HG03457 (cell line): ENCODE data around the gene NXNL1.

Experiments used
- ATAC-seq: cut with Tn5 transposase; IDR thresholded peaks from one replicate; pipeline ENCODE4 v1.9.1; 2021; ENCODE audit warnings: moderate number of reproducible peaks; ENCODE audit not compliant: unreplicated experiment

NXNL1 gene

DNA sequence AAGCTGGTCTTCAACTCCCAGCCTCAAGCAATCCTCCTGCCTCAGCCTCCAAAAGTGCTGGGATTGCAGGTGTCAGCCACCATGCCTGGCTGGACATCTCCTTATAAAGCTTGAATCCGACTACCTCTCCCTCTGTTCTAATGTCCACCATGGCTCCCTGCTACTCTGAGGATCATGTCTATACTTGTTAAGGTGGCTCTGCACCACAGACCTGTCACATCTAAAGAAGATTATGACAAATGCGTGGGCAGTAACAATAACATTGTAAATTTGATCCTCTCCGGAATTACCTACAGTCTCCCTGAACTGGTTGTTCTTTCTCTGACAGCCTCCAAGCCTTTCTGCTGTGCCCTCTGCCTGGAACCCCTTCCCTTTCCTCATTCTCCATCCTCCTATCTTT lies 1.8 kb downstream of the NXNL1 start:
- ATAC-seq = no peak

DNA sequence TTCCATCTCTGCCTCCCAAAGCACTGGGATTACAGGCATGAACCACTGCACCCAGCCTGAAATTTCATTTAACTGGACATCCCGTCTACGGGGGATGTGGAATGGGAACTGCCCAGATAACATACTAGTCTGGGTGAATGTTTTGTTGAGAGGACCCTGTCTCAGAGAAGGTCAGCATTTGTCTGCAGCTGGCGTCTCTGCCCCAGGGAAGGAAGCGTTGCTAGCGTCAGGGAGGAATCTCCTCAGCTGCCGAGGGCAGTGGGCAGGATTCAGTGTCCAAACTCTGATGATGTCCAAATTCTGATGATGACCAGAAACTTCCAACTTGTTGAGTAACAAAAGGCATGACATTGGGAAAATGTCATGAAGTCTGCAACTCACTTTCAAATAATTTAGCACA lies 3.1 kb downstream of the NXNL1 start:
- no peak for ATAC-seq

DNA sequence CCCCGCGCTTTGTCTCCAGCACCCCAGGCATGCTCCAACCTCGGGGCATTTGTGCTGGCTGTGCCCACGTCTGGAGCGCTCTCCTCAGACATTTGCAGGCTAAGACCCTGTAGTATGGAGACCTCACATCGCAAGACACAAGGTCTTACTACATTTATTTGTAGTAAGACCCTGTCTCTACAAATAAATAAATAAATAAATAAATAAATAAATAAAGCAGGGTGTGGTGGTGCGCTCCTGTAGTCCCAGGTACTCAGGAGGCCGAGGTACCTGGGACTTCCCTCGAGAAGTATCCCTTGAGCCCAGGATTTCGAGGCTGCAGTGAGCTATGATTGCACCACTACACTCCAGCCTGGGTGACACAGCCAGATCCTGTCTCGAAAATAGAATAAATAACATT lies 4.6 kb downstream of the NXNL1 start:
- ATAC-seq = no peak

DNA sequence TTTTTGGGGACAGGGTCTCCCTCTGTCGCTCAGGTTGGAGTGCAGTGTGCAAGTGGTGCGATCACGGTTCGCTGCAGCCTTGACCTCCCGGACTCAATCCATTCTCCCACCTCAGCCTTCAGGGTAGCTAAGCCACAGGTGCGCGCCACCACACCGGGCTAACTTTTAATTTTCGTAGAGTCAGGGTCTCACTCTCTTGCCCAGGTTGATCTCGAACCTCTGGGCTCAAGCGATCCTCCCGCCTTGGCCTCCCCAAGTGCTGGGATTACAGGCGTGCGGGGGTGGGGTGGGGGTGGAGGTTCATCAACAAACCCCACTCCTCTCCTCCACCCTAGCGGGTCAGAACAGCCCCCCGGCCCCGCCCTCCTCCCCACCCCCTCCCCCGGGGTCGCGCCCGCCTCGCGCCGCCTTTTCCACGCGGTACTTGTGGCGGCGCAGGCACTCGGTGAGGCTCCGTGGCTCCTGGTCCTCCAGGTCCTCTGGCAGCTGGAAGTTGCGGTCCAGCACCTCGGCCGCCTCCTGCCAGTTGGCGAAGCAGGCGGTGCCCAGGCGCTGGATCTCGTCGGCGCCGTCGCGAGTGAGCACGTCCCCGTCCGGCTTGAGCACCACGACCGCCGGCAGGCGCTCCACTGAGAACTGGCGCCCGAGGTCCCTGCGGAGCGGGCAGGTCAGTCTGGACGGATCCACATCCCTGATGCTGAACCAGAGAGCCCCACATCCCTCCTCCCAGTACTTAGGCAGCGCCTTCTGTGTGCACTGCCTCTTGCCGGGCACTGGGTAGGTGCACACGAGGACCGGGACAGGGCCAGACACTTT lies 5.2 kb downstream of the NXNL1 start:
- no peak for ATAC-seq

DNA sequence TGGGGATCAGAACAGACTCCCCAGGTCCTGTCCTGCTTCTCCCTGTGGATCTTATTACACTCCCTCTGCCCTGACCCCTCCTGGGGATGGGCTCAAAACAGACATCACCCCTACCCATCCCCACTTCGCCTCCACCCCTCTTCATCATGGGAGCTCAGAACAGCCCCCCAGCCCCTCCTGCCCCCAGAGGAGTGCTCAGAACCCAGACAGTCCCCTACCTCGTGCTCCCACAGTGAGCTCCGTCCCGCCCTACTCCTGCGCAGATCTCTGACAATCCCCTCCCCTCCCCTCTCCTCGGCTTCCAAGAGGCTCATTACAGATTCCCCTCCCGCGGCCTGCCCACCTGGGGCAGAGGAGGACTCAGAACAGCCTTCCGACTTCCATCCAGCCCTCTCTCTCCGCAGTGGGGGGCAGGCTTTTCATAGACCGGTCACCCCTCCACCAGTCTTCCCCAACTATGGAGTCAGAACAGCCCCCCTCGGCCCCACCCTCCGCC lies 6.1 kb downstream of the NXNL1 start:
- ATAC-seq = no peak

DNA sequence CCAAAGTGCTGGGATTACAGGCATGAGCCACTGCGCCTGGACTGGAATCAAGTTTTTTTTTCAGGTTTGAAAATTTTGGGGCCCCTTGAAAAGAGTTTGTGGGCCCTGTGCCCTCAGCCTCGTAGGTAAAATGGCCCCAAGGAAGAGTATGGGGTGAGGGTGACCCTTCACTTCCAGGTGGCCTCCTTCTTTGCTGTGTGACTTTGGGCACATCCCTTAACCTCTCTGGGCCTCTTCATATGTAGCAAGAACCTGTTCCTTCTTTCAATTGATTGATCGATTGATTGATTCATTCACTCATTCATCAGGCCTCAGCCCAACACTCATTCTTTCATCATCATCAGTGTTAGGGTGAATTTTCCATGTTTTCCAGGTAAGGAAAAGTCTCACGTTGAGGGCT lies 8.9 kb downstream of the NXNL1 start:
- ATAC-seq = no peak

DNA sequence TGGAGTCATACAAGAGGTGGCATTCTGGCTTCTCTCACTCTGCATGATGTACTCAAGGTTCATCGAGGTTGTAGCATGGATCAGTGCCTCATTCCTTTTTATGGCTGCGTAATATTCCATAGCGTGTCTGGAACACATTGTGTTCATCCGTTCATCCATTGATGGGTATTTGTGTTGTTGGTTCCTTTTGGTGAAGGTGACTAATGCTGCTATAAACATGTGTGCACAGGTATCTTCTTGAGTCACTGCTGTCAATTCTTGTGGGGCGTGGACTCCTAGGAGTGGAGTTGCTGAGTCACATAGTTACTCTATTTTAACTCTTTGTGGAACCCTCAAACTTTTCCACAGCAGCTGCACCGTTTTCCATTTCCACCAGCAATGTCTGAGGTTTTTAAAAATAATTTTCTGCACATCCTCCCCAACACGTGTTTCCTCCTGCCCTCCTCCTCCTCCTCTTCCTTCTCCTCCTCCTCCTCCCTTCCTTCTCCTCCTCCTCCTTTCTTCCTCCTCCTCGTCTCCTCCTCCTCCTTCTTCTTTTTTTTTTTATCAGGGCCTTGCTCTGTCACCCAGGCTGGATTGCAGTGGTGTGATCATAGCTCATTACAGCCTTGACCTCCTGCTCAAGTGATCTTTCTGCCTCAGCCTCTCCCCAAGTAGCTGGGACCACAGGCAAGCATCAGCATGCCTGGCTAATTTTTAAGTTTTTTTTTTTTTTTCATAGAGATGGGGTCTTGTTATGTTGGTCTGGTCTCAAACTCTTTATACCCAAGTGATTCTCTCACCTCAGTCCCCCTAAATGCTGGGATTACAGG lies 10.3 kb downstream of the NXNL1 start:
- no peak for ATAC-seq

DNA sequence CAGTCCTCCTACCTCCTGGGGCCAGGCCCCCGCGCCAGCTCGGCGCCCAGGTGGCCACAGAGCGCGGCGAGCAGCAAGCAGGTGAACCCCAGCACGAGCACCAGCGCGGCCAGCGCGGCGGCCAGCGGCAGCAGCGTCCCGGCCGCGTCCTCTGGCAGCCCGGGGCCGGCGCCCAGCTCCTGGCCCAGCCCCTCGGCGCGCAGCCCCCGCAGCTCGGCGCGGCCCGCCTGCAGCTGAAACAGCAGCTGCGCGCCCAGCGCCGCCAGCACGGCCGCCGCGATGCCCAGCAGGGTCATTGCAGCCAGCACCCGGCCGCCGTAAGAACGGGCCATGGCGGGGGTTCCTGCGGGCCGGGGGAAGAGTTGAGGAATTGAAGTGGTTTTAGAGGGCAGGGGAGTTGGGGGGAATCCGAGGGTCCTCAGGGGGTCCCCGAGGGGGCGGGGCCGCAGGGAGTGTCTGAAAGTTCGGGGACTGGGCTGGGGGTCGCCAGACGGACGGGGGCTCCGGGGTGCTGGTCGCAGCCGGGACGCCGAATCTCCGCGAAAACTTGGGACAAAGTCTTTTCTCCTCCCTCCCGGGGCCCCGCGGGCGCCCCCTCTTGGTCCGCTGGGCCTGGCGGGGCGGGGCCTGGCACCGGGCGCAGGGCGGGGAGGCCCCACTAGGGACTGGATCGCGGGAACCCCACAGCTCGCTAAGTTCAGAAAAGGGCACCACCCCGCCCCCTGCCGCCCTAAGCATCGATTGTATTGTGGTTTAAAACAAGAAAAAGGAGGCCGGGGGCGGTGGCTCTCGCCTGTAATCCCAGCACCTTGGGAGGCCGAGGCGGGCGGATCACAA lies 12.4 kb downstream of the NXNL1 start, which contains the start of gene TMEM221:
Gene TMEM221 (minus strand): TSS at position 538 of the 837 bp plus-strand sequence. CDS start 206 bp downstream, at position 332.
- ATAC-seq = no peak

DNA sequence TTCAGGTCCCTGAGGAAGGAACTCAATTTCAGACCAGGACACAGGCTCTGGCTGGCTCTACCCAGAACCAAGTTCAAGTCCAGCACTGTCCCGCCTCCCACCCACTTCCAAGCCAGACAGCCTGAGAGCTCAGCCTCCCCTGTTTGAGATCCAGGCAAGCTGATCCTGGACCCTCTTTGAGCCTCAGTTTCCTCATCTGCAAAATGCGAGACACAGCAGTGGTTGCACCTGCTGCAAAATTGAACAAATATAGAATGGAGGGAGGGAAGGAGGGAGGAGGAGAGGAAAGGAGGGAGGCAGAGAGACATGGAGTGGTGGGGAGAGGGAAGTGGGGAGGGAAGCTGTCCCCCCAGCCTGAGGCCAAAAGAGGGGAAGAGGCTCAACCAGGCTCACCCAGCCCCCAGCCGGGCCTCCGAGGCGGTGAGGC lies 13.0 kb downstream of the NXNL1 start:
- ATAC-seq = no peak

DNA sequence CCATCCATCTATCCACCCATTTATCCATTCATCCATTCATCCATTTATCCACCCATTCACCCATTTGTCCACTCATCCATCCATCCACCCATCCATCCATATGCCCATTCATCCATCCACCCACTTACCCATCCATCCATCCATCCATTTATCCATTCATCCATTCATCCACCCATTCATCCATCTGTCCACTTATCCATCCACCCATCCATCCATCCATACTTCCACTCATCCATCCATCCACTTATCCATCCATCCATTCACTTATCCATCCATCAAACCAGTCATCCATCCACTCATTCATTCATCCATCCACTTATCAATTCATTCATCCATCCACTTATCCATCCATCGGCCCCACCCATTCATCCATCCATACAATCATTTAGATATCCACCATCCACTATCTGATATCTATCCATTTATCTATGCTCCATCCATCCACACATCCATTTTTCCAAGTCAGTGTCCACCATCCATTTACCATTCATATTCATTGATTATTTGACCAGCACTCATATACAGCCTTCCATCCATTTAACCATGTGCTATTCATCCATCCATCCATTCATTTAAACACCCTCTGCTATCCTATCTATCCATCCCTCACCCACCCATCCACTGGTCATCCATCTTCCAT lies 15.1 kb downstream of the NXNL1 start:
- no peak for ATAC-seq

DNA sequence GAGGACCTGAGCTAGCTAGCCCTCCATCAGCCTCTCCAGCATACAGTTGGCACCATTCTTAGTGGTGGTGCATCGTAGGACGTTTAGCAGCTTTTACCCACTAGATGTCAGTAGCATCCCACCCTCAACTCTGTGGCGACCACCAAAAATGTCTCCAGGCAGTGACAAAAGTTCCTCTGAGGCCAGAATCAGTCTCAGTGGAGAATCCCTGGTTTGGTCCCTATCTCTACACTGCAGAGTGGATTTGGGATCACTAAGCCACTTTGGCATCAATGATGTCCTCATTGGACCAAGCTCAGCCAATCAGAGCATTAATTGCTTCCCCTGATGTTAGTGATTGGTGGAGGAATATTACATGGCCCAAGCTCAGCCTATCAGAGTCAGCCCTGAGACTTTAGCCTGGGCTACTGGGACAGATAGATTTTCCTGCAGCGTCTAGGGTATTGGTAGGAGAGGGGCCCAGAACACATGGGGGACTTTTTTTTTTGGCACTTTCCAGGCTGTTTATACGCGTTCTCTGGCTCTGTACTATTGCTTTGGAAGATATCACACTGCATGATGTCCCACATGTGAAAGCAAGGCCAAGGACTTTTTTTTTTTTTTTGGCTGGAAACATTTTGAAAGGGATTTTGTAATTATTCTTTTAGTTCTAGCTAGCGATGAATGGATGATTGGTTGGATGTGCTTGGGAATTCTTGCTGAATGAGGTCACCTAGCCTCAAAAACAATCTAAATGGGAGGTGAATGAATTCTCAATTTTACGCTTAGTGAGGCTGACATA lies 19.3 kb downstream of the NXNL1 start:
- no peak for ATAC-seq

DNA sequence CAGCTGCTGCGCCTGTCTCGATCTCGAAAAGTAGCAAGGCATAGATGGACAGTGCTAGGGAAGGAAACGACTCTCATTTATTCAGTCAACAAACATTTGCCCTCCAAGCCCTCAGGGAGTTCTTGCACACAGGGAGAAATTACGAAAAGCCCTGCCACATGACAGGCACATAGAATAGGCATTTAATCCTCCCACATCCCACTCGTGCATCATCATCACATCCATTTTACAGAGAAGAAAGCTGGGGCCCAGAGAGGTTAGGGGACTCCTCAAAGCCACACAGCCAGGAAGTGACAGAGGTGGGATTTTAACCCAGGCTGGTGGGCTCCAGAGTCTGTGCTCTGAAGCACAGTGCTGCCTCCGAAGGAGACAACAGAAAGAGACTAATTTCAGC lies 23.9 kb downstream of the NXNL1 start:
- no peak for ATAC-seq

DNA sequence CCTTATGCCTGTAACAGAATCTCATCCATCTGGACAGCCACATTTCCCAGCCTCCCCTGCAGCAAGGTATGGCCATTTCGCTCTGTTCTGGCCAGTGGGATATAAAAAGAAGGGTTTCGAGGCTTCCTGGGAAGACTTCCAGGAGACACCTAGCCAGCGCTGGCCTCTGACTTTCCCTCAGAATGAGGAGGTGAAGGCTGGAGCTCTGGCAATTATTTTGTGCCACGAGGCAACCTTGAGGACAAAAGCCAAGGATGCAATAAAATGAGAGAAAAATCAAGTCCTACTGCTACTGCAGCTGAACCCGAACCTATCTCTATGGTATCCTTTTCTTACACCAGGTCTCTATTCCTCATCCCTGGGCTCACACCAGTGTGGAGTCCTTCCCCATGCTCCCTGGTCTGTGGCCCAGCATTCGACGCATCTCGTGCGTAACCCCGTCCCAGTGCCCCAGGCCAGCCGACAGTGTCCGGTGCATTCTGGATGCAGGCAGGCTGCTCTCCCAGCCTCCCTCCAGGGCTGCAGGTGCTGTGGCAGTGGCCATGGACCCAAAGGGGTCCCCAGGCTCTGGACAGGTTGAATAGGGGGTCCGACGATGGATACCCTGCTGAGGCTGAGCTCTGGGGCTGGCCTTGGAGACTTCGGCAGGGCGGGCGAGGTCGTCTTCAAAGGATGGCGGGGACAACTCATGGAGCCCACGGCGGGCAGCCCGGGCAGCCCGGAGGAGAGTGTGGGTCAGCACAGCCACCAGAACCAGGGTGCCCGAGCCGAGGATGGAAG lies 24.4 kb downstream of the NXNL1 start:
- ATAC-seq = no peak

DNA sequence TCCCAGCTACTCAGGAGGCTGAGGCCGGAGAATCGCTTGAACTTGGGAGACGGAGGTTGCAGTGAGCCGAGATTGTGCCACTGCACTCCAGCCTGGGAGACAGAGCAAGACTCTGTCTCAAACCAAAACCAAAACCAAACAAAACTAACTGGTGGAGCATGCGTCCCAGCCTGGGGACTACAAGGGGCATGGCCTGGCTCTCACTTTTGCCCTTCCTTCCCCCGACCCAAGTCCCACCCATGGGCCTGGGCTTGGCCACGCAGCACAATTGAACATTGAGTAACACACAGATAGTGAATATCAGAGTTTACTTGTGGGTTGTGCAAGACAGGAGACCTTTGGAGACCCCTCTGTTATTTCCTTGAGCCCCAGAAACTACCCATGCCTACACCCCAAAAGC lies 25.5 kb downstream of the NXNL1 start:
- ATAC-seq = no peak

DNA sequence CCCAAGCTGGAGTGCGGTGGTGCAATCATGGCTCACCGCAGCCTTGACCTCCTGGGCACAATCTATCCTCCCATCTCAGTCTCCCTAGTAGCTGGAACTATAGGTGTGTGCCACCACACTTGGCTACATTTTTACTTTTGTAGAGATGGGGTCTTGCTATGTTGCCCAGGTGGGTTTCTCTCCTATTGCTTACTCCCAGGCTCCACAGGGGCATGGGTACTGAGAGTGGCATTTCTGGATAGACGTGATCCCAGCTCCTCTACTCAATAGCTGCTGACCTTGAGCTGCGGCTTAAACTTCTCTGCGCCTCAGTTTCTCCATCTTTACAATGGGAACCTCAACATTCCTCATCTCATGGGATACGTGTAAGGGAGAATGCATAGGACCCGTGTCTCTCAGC lies 29.3 kb downstream of the NXNL1 start:
- ATAC-seq = no peak

DNA sequence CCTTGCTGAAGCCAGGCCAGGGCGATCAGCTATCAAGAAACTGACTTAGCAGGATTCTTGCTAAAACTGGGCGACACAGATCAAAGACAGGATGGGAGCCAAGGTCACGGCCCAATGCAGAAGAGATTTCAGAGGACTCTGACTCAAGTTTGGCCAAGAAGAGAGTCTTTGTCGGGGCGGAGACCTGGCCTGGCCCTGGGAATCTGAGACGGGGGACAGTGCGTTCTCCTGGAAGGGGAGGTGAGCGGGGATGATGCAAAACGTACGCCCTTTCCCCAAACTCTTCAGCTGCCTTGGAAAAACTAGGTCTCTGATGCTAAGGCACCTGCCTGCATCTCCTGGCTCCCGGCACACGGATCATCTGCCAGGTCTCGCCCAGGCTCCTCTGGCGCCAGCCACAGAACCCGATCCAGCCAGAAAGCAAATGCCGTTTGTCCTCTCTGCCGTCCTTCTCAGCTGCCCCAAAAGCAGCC lies 31.0 kb downstream of the NXNL1 start:
- no peak for ATAC-seq

DNA sequence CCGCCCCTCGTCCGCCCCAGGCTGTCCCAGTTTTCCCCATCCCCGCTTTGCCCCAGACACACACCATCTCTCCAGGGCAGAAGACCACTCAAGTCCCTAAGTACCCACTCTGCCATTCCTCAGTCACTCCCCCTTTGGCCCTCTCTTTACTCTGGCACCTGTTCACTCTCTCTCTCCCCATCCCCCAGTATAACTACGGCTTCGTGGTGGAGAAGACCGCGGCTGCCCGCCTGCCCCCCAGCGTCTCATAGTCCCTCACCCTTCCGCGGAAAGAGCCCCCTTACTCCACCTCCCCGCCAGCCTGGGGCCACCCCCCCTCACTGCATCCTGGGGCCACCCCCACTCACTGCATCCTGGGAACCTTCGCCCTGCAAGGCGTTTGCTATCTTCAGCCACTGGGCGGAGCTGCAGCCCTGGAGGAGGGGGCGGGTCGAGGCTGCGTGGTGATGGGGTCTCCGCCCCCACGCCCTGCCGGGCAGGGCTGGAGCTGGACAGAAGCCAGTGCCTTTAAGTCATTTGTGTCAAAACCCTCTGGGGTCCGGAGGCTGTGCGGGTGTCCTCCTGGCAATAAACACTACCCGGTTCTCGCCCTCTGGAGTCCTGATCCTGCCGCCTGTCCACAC lies 35.9 kb downstream of the NXNL1 start:
- no peak for ATAC-seq

DNA sequence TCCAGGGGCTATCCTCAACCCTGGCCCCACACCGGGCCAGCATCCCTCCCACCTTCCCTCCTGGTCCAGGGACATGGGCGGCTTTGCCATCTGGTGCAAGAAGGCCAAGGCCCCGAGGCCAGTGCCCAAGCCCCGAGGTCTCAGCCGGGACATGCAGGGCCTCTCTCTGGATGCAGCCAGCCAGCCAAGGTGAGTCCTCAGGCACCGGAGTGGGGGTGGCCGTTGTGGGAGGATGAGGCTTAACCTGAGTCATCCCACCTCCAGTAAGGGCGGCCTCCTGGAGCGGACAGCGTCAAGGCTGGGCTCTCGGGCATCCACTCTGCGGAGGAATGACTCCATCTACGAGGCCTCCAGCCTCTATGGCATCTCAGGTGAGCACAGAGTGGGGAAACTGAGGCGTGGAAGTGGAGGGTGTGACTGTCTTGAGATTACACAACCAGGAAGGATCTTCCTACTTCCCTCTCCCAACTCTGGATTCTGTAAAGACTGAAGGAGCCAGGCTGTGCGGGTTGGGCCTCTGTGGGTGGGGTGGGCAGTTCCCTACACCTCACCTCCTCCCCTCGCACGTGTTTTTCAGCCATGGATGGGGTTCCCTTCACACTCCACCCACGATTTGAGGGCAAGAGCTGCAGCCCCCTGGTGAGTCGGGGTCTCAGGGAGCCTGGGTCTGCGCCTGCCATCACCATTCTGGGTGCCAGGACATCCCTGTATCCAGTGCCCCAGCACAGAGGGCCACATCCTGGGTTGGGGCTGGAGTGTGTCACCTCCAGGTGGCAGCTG lies 37.1 kb downstream of the NXNL1 start:
- ATAC-seq = no peak
